ENCODE data around the gene GUCA1A. TPM values are rescaled to one million over a fixed set of nuclear protein-coding genes. Genes with fewer than 3 reads are reported as not detected.

Gene GUCA1A
- total RNA-seq, result 2.2 TPM

DNA sequence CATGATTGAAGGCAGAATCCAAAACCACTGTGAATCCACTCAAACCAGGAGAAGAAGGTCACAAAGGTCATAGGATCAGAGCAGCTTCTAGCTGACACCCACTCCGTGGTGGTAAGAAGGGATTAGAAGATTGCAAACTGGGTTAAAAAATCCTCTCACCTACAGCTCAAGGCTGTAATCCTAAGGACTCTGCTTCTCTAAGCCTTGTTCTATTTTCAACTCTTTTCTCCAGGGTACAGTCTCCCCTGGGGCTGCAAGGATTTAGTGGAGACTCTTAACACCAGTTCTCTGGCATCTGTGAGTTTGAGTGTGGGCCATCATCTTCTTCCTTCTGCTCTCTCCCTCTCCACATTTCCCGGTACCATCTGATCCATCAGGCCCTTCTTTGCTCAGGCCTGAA is at the start of gene GUCA1A:
TSS of gene GUCA1A (plus strand) at position 264 of the 400 bp plus-strand sequence. CDS start 250 bp downstream, outside the sequence.
- no peak for DNase-seq

DNA sequence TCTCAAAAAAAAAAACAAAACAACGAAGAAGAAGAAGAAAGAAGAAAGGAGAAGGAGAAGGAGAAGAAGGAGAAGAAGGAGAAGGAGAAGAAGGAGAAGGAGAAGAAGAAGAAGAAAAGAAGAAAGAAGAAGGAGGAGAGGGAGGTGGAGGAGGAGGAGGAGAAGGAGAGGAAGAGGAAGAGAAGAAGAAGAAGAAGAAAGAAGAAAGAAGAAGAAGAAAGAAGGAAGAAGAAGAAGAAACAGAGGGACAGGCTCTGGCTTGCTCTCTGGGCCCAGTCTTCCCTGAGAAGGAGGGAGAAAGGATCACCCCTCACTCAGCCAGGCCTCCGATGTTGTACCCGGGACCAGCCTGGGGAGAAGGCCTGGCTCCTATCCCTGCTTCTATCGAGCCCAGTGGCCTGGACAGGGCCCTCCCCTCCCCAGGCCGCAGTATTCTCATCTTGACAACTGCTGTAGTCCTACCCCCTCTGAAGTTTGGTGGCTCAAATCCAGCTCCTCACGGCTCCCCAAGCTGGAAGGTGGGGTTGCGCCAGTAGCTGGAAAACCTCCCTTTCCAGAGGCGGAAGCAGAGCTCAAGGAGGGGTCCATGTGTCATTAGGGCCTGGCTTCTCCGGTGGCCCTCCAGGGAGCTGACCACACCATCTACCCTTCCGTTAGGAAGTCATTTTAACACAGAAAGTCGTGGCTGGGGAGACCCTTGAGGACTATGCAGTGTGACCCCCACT is 49.6 kb upstream of the GUCA1A start:
- no peak for DNase-seq

GRCh38 chr6:42124223-42124836 is 48.8 kb upstream of the GUCA1A start:
- no peak for DNase-seq

GRCh38 chr6:42125231-42125630 is 47.9 kb upstream of the GUCA1A start:
- DNase-seq, result no peak

GRCh38 chr6:42125663-42126062 is 47.5 kb upstream of the GUCA1A start:
- no peak for DNase-seq

DNA sequence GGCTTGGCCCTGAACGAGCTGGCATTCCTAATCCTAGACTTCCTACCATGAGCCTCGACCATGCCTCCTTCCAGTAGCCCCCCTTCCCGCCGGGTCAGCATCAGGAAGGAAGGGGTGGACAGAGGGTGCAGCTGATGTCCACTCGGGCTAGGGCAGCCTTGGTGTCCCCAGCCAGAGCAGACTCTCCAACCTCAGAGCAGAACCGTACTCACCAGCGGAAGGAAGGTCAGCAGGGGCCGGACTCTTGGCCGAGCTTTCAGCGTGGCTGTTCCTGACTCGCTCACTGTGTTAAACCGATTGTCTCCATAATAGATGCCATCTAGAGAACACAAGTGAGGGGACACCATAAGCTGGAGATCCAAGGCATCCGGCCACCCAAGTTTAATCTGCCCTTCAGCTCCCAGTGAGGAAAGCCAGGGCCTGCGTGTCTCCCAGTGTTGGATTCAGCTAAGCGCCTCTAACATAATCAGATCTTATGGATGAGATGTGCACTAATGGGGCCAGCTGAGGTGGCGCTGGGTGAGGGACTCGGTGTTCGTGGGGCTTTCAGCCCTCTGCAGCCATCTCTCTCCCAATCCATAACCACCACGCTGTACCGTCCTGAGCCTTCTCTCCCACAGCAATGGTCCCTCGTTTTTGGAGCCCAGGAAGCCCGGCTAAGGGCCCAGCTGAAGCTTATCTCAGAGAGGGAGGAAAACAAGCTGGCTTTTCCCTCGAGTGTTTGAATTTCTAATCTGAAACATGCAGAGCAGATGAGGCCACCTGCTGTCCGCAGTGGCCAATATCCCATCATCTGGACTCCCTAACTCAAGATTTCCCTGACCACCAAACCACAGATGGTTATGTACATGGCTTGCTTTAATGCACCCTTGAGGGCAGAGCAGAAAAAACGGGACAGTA is 44.5 kb upstream of the GUCA1A start:
- no peak for DNase-seq

DNA sequence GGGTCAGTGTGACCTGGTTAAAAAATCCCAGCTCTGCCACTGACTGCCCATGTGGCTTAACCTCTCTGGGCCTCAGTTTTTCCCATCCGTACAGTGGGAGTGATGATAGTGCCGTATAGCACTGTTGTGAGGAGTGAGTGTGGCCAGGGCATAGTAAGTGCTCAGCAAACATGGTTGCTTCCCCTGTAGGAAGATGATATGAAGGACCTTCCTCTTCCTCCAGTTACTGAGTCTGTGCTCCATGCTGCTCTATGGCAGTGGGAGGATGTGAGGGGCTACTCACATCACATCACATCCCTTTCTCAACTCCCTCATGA is 43.8 kb upstream of the GUCA1A start:
- no peak for DNase-seq

- DNase-seq, result no peak
These were observed 41.6 kb upstream of the GUCA1A start for GRCh38 chr6:42131531-42131930.

DNA sequence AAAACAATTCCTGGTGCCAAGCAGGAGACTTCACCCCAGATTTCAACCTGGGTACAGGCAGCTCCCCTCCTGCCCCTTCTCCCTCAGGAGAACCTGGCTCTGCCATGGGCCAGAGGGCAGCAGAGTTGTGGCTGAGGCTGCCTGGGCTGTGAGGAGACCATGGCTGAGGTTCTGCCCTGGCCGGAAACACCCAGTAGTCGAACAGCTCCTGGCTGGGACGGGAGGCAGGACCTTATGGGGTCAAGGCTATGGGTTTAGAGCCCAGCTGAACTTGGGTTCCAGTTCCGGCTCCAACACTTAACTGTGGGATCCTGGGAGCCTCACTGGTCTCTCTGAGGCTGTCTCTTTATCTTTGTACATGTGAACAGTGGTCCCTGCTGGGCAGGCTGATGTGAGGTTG is 39.2 kb upstream of the GUCA1A start:
- DNase-seq, result no peak

- DNase-seq, result no peak
These were observed 38.0 kb upstream of the GUCA1A start for GRCh38 chr6:42135161-42135560.

DNA sequence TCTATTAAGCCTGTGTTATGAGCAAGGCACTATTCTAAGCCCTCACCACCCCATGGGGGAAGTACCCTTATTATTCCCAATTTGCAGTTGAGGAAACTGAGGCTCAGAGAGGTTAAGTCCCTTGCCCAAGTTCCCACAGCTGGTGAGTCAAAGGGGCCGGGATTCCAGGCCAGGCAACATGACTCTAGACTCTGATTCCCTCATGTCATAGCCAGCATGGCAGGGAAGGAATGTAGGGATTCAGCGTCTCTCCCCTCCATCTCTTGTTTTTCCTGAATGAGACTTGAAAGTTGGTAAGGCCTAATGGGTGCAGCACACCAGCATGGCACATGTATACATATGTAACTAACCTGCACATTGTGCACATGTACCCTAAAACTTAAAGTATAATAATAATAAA is 37.4 kb upstream of the GUCA1A start:
- no peak for DNase-seq

- no peak for DNase-seq
These were observed 36.5 kb upstream of the GUCA1A start for GRCh38 chr6:42136508-42137193.

DNA sequence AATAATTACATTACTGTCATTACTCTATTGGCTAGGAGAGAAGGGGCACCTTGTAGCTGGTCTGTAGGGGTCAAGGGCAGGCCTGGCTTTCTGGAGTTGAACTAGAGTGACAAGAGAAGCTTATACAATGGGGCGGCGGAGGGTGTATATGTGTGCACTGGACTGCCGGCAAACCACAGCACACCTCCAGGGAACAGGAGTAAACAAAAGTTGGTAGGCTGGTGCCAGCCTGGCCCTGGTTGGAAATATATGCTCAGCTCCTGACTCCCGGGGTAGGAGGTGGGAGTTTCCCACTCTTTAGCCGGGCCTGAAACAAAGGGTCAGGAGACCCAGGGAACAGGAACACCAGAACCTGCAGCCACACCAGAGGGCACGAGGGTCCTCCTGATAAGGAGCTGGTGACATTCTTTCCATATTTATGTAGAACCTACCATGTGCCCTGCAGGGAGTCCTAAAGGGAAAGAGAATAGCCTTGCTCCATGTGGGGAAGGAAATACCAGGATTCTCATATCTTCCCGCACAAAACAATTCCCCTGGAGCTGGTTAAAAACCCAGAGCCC is 35.9 kb upstream of the GUCA1A start:
- DNase-seq, result no peak

GRCh38 chr6:42138190-42138589 is 35.0 kb upstream of the GUCA1A start:
- DNase-seq, result no peak

GRCh38 chr6:42138630-42139619 is 34.2 kb upstream of the GUCA1A start:
- DNase-seq, result no peak

DNA sequence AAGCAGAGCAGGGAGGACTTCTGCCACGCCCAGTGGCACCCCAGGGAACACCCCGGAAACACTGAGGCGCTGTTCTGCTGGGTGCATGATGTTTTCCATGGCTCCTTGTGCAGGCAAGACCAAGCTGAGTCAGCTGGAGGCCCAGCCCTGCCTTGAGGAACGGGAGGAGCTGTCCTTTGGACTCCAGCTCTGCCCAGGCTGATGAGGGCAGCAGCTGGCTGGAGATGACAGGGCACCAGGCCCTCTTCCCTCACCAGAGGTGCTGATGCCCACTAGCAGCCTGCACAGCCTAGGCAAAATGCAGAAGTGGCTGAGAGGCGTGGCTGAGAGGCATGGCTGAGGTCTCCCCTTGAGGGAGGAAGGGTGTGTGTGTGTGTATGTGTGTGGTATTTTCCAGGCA is 33.1 kb upstream of the GUCA1A start:
- no peak for DNase-seq

DNA sequence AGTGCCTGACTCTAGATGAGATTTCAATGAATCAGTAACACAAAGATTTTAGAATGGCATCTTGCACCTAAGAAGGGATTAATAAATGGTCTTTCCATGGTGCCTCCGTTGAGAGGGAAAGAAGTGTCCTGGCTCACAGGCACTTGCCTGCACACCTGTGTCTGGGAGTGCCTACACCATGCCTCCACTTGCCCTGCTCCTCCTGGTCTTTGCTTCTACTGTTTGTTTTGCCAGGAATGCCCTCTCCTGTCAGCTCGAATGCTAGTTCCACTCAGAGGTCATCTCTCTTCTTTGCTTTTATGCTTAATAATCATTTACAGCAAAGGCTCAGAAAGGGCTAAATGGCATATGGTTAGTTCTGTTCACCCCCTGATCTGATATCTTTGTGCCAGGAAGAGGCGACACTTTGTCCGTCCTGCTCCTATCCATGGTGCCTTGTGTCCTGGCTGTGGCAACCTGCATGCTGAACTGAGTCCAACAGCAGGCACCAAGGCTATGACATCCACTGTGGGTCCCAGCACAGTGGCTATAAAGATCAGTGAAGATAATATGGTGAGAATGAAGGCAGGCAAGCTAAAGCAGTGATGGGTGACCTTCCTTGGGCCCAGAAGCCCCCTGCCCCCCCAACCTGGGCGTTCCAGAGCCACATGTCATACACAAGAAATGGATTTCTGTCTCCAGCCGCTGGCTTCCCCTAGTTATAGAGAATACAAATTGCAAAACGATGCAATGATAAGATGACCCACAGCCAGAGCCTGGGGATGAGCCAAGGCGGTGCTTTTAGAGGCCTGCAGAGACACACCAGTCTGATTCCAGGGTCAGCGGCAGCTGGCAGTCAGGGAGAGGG is 32.2 kb upstream of the GUCA1A start:
- no peak for DNase-seq

DNA sequence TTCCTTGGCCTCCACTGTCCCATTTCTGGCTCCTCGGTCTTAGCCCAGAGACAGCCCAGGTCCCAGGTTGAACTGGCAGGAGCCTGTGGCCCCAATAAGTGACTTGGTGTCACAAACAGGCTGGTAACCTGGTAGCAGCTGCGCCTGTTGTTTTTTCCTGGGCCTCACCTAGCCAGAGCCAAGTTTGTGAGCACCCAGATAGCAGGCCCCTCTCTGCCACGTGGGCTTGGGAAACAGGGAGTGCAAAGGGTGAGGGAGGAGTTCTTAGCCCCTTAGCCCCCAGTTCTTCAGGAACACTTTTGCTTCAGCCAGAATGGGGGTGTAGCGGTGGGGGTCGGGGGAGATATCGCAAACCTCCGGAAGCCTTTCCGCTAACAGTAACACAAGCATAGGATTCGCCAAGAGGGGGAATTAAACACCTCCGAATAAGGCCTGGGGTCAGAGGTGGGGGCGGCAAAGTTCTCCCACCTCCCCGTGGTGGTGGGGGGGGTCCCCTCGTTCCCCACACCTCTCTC is 31.5 kb upstream of the GUCA1A start:
- DNase-seq, result no peak

- DNase-seq, result no peak
These were observed 30.9 kb upstream of the GUCA1A start, which contains the start of gene C6orf132 for GRCh38 chr6:42142118-42142835. TSS of gene C6orf132 (minus strand) at chr6:42142620. CDS start at chr6:42142444, 176 bp downstream.

All from occipital lobe (tissue), 2 donors.